ENCODE measurements around the gene OR4K2. TPM values are rescaled to one million over a fixed set of nuclear protein-coding genes. Genes with fewer than 3 reads are reported as not detected.

OR4K2 gene
- total RNA-seq, 1 experiment from 2014 or later, result not detected

- intact Hi-C loops (cut with micrococcal nuclease; ENCODE audit: unreplicated experiment), result no loop called here
- no peaks in the 10 kb centered on the region for H3K9me3 ChIP-seq (ENCODE audit: insufficient read depth, low read depth)
- no TSS peak for BruUV-seq (replicated peaks)
- no peaks in the 10 kb centered on the region for H3K36me3 ChIP-seq (ENCODE audit: low read depth)
- H3K27me3 ChIP-seq (ENCODE audit: insufficient read depth, low read depth), result no peaks in the 10 kb centered on the region
- H2AFZ ChIP-seq, result no peak overlapping the region
- no peaks in the 10 kb centered on the region for H3K79me2 ChIP-seq (ENCODE audit: low read depth)
- H3K9me2 ChIP-seq (ENCODE audit: insufficient read depth), result no peaks in the 10 kb centered on the region
- H3K4me1 ChIP-seq (replicated peaks; ENCODE audit: insufficient read depth), result no peaks in the 10 kb centered on the region
- H3K27ac ChIP-seq, result no peak overlapping the region
- TF ChIP-seq EZH2 (IDR thresholded peaks at IDR 0.05; ENCODE audit: low read depth) (no peak), CTCF (conservative IDR thresholded peaks at IDR 0.05) (no peak)
- POLR2A ChIA-PET (ENCODE audit: unreplicated experiment), result no interaction called here
- no peak overlapping the region for H3K4me2 ChIP-seq
- H4K20me1 ChIP-seq (ENCODE audit: insufficient read depth), result no peaks in the 10 kb centered on the region
- no peaks in the 10 kb centered on the region for H3F3A ChIP-seq (ENCODE audit: insufficient read depth, low read depth)
- DNase-seq, result no peak
- no peak overlapping the region for H3K4me3 ChIP-seq
- CTCF ChIA-PET, result no interaction called here
These were observed 27.5 kb downstream of the OR4K2 start for GRCh38 chr14:19902409-19902808.

GRCh38 chr14:19906665-19907064 lies 31.7 kb downstream of the OR4K2 start:
- POLR2A ChIA-PET (ENCODE audit: unreplicated experiment), result no interaction called here
- CTCF ChIA-PET, result no interaction called here

GRCh38 chr14:19911114-19911513 lies 36.2 kb downstream of the OR4K2 start:
- Histone ChIP-seq H3K4me3 (no peak overlapping the region), H3K27ac (no peak overlapping the region)
- intact Hi-C loops (cut with micrococcal nuclease; ENCODE audit: unreplicated experiment), result no loop called here

More at GRCh38 chr14:19906665-19907064, 31.7 kb downstream of the OR4K2 start:
- Histone ChIP-seq H3K79me2 (ENCODE audit: low read depth) (no peaks in the 10 kb centered on the region), H3K9me3 (ENCODE audit: insufficient read depth, low read depth) (no peaks in the 10 kb centered on the region), H2AFZ (no peak overlapping the region), H3K4me3 (no peak overlapping the region), H3F3A (ENCODE audit: insufficient read depth, low read depth) (no peaks in the 10 kb centered on the region), H4K20me1 (ENCODE audit: insufficient read depth) (no peaks in the 10 kb centered on the region), H3K9me2 (ENCODE audit: insufficient read depth) (no peaks in the 10 kb centered on the region), H3K4me2 (no peak overlapping the region), H3K4me1 (replicated peaks; ENCODE audit: insufficient read depth) (no peaks in the 10 kb centered on the region), H3K27me3 (ENCODE audit: insufficient read depth, low read depth) (no peaks in the 10 kb centered on the region), H3K27ac (no peak overlapping the region), H3K36me3 (ENCODE audit: low read depth) (no peaks in the 10 kb centered on the region)
- no TSS peak for BruUV-seq (replicated peaks)
- no peak for DNase-seq
- TF ChIP-seq EZH2 (IDR thresholded peaks at IDR 0.05; ENCODE audit: low read depth) (no peak), CTCF (conservative IDR thresholded peaks at IDR 0.05) (no peak)
- intact Hi-C loops (cut with micrococcal nuclease; ENCODE audit: unreplicated experiment), result no loop called here

More at GRCh38 chr14:19911114-19911513, 36.2 kb downstream of the OR4K2 start:
- no peak for DNase-seq
- Histone ChIP-seq H3K9me2 (ENCODE audit: insufficient read depth) (no peaks in the 10 kb centered on the region), H3K79me2 (ENCODE audit: low read depth) (no peaks in the 10 kb centered on the region), H3K27me3 (ENCODE audit: insufficient read depth, low read depth) (no peaks in the 10 kb centered on the region), H2AFZ (no peak overlapping the region), H3K4me2 (no peak overlapping the region), H3K9me3 (ENCODE audit: insufficient read depth, low read depth) (no peaks in the 10 kb centered on the region), H4K20me1 (ENCODE audit: insufficient read depth) (no peaks in the 10 kb centered on the region), H3K4me1 (replicated peaks; ENCODE audit: insufficient read depth) (no peaks in the 10 kb centered on the region), H3K36me3 (ENCODE audit: low read depth) (no peaks in the 10 kb centered on the region), H3F3A (ENCODE audit: insufficient read depth, low read depth) (no peaks in the 10 kb centered on the region)
- ChIA-PET POLR2A (ENCODE audit: unreplicated experiment) (no interaction called here), CTCF (no interaction called here)
- BruUV-seq (replicated peaks), result no TSS peak
- TF ChIP-seq CTCF (conservative IDR thresholded peaks at IDR 0.05) (no peak), EZH2 (IDR thresholded peaks at IDR 0.05; ENCODE audit: low read depth) (no peak)
